GM06990 (cell line): ENCODE measurements around the gene TMEM174.

Experiments used
- DNase-seq: peaks from one replicate; pipeline ENCODE4 v3.0.0-alpha.2; 2011; ENCODE audit not compliant: insufficient read length; ENCODE audit errors: extremely low read depth
- H3K27me3 ChIP-seq: replicated peaks from 2 replicates; pipeline ENCODE4 v1.6.0; 2011; ENCODE audit warnings: low read length; ENCODE audit not compliant: control insufficient read depth, insufficient read depth
- H3K36me3 ChIP-seq: 2 replicates; pipeline ENCODE4 v1.5.1; 2011; ENCODE audit warnings: low read length; ENCODE audit not compliant: control insufficient read depth, insufficient read depth
- H3K4me3 ChIP-seq: replicated peaks from 2 replicates; pipeline ENCODE4 v1.5.1; 2011; ENCODE audit warnings: low read depth, mild to moderate bottlenecking, control low read depth, low read length
- TF ChIP-seq, protein P1 (sequence below): IDR thresholded peaks from 2 replicates; pipeline ENCODE4 v1.5.1; 2011; ENCODE audit warnings: low read length, control low read depth, mild to moderate bottlenecking, inconsistent platforms; ENCODE audit not compliant: insufficient read depth, poor library complexity, severe bottlenecking

Gene TMEM174

DNA sequence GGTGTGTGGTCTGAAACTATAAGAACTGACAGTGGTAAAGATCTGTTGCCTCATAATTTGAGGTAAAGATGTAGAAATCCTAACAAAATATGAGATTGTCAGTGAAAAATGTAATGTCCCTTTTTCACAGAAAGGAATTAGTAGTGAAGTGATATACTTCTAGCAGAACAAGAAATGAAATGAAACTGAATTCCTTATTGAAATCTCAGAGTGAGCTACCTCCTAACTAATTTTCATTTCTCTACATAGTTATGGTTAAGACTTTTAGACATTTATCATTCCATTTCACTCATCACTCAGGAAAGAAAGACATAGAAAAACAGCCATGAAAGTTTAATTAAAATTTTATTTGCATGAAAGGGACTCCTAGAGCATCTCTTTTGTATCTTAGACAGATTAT, 48.7 kb downstream of the TMEM174 start:
- Histone ChIP-seq H3K27me3 (no peaks in the 10 kb centered on the region; the same call in 1 of the 2 replicates), H3K4me3 (no peak overlapping the region), H3K36me3 (no peaks in the 10 kb centered on the region)
- DNase-seq = no peak
- TF ChIP-seq, protein P1, sequence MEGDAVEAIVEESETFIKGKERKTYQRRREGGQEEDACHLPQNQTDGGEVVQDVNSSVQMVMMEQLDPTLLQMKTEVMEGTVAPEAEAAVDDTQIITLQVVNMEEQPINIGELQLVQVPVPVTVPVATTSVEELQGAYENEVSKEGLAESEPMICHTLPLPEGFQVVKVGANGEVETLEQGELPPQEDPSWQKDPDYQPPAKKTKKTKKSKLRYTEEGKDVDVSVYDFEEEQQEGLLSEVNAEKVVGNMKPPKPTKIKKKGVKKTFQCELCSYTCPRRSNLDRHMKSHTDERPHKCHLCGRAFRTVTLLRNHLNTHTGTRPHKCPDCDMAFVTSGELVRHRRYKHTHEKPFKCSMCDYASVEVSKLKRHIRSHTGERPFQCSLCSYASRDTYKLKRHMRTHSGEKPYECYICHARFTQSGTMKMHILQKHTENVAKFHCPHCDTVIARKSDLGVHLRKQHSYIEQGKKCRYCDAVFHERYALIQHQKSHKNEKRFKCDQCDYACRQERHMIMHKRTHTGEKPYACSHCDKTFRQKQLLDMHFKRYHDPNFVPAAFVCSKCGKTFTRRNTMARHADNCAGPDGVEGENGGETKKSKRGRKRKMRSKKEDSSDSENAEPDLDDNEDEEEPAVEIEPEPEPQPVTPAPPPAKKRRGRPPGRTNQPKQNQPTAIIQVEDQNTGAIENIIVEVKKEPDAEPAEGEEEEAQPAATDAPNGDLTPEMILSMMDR = no peak

DNA sequence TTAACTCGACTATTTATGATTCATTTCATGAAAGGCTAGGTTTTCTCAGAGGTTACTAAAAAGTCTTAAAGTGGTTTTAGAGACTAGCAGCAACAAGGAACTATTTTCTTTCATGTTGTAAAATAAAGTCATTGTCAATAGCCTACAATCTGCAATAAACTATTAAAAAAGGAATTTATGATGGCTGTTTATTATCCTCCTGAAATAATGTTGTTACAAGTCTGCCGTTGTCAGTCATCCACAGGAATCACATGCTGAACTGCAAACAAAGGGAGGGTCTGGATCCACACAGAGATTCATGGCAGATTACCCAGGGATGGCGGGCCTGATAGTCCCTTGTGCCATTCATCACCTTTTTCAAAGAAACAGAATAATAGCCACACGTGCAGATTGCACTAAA, 49.2 kb downstream of the TMEM174 start:
- H3K36me3 ChIP-seq = no peaks in the 10 kb centered on the region
- no peaks in the 10 kb centered on the region; the same call in 1 of the 2 replicates for H3K27me3 ChIP-seq
- TF ChIP-seq, protein P1 = no peak
- DNase-seq = no peak
- H3K4me3 ChIP-seq = no peak overlapping the region
